Thyroid gland (tissue), 4 donors: ENCODE data around the gene ARID5A. TPM values are rescaled to one million over a fixed set of nuclear protein-coding genes. Genes with fewer than 3 reads are reported as not detected.

Experiments
- DNase-seq, 2 donors: peaks; one replicate each; pipeline ENCODE4 v3.0.0-alpha.2; 2019
- H3K27ac ChIP-seq, 3 donors: fragments of 200-600 bp; sonication (generic); 1 replicate in 2 of 3; 2 replicates in 1 of 3; pipeline ENCODE4 v1.5.1; 2016 to 2019; ENCODE audit warnings: mild to moderate bottlenecking in 1 of 3, moderate library complexity in 1 of 3
- H3K27me3 ChIP-seq: fragments of 200-600 bp; sonication (generic); one replicate; pipeline ENCODE4 v1.5.1; 2019
- H3K36me3 ChIP-seq, 2 donors: fragments of 200-600 bp; sonication (generic); one replicate each; pipeline ENCODE4 v1.5.1; 2016 to 2019
- H3K4me1 ChIP-seq, 2 donors: fragments of 200-600 bp; sonication (generic); one replicate each; pipeline ENCODE4 v1.5.1; 2017 to 2019
- H3K4me3 ChIP-seq, 3 donors: fragments of 200-600 bp; sonication (generic); replicated peaks in 1 of 3; 1 replicate in 2 of 3; 2 replicates in 1 of 3; pipeline ENCODE4 v1.5.1; 2016; ENCODE audit warnings: mild to moderate bottlenecking in 1 of 3
- H3K9me3 ChIP-seq: fragments of 200-600 bp; sonication (generic); one replicate; pipeline ENCODE4 v1.5.1; 2017
- POLR2A ChIP-seq, 2 donors: fragments of 450-650 bp; IDR thresholded peaks; one replicate each; pipeline ENCODE4 v1.6.1; 2017; ENCODE audit warnings: antibody characterized with exemption in 2 of 2, mild to moderate bottlenecking in 2 of 2, moderate library complexity in 1 of 2
- WGBS, 2 donors: methylation state at CpG; one replicate each; pipeline ENCODE4 v1.1.5; 2017; 5-methylcytosine and 5-hydroxymethylcytosine counted together
- intact Hi-C: fragments of 100-400 bp; cut with DNase I; formaldehyde crosslinking; loops from one replicate; pipeline ENCODE4 v1.15.1; 2023
- total RNA-seq, 4 donors: library from RNA; depleted of rRNA; stranded (reverse); fragments of >200 nt; gene quantifications; one replicate each; pipeline ENCODE4 v1.2.3, GENCODE V29; 2016
- TF ChIP-seq, protein P1 (sequence below), 6 experiments: fragments of 200-600 bp in 3 of 6; fragments of 450-650 bp in 3 of 6; sonication (generic) in 3 of 6; IDR thresholded peaks; one replicate each; pipeline ENCODE4 v1.5.1; 2016 to 2019; ENCODE audit warnings: antibody characterized with exemption in 6 of 6, mild to moderate bottlenecking in 2 of 6, inconsistent platforms in 1 of 6, moderate library complexity in 1 of 6

ARID5A gene
- total RNA-seq, 4 donors from 2014 or later = 9.2 to 29.3 (median 20.0) TPM

DNA sequence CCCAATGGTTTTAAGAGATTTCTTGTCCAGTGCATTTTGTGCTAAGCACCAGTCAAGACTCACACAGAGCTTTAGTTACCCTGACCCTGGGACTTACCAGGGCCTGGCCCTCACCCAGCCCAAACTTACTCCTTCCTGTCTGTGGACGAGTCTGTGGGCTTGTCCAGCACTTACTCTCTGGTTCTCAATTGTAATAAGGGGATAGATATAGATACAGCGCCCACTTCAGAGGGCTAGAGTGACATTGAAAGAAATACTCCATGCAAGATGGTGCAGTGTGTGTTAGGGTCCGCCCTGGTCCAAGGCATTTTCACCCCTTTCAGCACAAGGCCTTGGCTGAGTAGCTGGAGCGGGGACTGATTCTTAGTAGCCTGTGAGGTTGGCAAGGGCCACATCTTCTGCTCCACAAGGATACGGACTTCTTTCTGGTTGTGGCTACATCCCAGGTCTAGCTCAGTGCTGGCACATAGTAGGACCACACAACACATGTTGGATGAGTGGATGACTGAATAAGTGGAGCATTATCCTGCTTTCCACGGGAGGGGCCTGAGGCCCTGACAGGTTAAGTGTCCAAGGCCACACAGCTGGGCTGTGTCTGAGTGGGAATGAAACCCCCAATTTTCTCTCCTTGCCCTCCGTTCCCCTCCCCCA lies 3.8 kb upstream of the ARID5A start:
- no peak overlapping the region for H3K4me3 ChIP-seq
- WGBS, 2 donors = 89 to 91% methylated on average over 4 to 7 of the region's 7 CpGs
- H3K4me1 ChIP-seq = peaks cover 32 to 65% of the 10 kb centered on the region in 2 donors
- H3K9me3 ChIP-seq = no peaks in the 10 kb centered on the region
- intact Hi-C loops = loop anchor here (10.0 kb wide), 1 partner anchor 102 kb away; the partner anchor contains the start of gene KANSL3
- H3K36me3 ChIP-seq = no peaks in the 10 kb centered on the region
- TF ChIP-seq, protein P1, sequence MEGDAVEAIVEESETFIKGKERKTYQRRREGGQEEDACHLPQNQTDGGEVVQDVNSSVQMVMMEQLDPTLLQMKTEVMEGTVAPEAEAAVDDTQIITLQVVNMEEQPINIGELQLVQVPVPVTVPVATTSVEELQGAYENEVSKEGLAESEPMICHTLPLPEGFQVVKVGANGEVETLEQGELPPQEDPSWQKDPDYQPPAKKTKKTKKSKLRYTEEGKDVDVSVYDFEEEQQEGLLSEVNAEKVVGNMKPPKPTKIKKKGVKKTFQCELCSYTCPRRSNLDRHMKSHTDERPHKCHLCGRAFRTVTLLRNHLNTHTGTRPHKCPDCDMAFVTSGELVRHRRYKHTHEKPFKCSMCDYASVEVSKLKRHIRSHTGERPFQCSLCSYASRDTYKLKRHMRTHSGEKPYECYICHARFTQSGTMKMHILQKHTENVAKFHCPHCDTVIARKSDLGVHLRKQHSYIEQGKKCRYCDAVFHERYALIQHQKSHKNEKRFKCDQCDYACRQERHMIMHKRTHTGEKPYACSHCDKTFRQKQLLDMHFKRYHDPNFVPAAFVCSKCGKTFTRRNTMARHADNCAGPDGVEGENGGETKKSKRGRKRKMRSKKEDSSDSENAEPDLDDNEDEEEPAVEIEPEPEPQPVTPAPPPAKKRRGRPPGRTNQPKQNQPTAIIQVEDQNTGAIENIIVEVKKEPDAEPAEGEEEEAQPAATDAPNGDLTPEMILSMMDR (IDR thresholded peaks at IDR 0.05) = no peak
- no peak for TF ChIP-seq POLR2A (IDR thresholded peaks at IDR 0.05)
- no peaks in the 10 kb centered on the region for H3K27me3 ChIP-seq
- peak overlapping the region; percentile 2 to 87 (median 83) for H3K27ac ChIP-seq
- no peak for DNase-seq

DNA sequence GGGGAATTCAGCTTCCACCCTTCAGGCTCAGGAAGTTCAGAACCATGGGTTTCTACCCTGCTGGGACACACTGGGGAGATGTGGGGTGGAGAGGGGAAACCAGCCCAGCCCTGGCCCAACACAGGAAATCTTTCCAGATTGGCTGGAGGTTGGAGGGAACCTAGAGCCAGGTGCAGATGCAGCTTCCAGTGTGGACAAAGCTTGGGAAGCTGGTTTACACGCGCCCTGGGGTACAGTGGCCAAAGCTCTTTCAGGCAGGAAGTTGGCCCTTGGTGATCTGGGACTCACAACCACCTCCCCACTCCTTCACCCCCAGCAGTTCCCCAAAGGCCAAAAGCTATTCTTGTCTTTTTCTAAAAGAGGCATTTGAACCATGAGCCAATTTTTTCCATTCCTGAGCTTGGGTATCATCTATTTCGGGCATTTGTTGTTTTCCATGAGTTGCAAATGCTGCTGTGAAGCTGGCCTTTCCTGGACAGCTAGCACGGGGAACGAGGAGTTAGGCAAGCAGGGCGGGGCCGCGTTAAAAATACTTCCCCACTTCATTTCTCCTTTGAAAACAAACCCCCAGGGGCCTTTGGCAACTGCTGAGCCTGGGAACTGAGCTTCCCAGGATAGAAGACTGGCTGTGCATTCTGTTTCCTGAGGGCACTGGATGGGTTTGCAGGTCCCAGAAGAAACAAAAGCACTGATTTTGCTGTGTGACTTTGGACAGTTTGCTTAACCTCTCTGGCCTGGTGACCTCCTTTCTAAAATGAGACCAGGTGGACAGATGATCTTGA lies 3.1 kb upstream of the ARID5A start:
- no peak overlapping the region for H3K4me3 ChIP-seq
- 12 to 15% methylated on average over 8 of the region's 8 CpGs for WGBS, 2 donors
- peak overlapping the region; percentile 2 to 87 (median 83) for H3K27ac ChIP-seq
- H3K4me1 ChIP-seq = peaks cover 39 to 65% of the 10 kb centered on the region in 2 donors
- no peaks in the 10 kb centered on the region for H3K27me3 ChIP-seq
- intact Hi-C loops = loop anchor here (10.0 kb wide), 1 partner anchor 101 kb away; the partner anchor contains the start of gene KANSL3
- H3K9me3 ChIP-seq = no peaks in the 10 kb centered on the region
- H3K36me3 ChIP-seq = no peaks in the 10 kb centered on the region
- TF ChIP-seq POLR2A (IDR thresholded peaks at IDR 0.05) = no peak
- TF ChIP-seq, protein P1 (IDR thresholded peaks at IDR 0.05) = no peak
- DNase-seq = peak; percentile 85 to 86

DNA sequence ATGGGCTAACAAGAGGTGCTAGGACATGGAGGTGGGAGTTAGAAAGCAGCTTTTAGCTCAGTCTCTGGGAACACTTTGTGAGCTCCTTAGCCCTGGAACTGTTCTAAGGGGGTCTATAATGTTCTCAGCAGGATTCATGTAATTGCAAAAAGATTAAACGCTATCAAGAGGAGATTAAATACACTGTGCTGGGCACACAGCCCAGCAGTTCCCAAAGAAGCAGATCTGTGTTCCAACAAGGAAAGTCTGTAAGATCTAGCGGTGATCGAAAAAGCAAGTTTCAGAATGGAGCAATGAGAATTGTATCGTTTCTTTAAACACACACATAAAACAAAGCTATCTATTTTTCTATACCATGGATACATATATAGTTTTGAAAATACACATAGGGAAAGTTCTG lies 2.4 kb upstream of the ARID5A start:
- intact Hi-C loops = loop anchor here (10.0 kb wide), 1 partner anchor 101 kb away; the partner anchor contains the start of gene KANSL3
- no peaks in the 10 kb centered on the region for H3K9me3 ChIP-seq
- no peaks in the 10 kb centered on the region for H3K36me3 ChIP-seq
- peak overlapping the region; percentile 2 to 87 (median 83) for H3K27ac ChIP-seq
- H3K4me3 ChIP-seq = no peak overlapping the region
- H3K4me1 ChIP-seq = peaks cover 43 to 65% of the 10 kb centered on the region in 2 donors
- whole genome bisulfite sequencing, 2 donors = 54 to 65% methylated on average over 4 of the region's 4 CpGs
- DNase-seq = no peak
- TF ChIP-seq POLR2A (IDR thresholded peaks at IDR 0.05) = no peak
- TF ChIP-seq, protein P1 (IDR thresholded peaks at IDR 0.05) = no peak
- H3K27me3 ChIP-seq = no peaks in the 10 kb centered on the region

DNA sequence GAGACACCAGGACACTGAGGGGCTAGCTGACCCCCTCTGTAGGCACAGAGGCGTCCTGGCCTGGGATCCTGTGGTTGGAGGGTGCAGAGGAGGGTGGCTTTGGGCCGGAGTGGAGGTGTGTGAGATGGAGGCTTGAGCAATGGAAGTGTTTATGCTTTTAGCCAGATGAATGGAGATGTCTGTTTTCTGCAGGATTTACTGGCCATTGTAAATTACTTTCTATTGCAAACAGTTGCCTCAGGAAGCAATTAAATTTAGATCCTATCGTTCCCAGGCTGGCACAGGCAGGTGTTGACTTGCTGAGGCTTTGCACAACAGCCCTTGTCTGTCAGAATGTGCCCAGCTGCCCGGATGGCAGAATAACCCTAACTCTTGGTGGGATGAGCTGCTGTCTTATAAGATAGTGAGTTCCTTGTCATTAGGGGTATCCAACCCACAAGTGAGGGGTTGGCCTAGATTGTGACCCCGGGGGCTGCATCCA lies 1.8 kb upstream of the ARID5A start:
- peak overlapping the region in 2 of 3 donors; percentile 83 to 87 for H3K27ac ChIP-seq
- WGBS, 2 donors = 79 to 87% methylated on average over 4 of the region's 5 CpGs
- no peak overlapping the region for H3K4me3 ChIP-seq
- H3K36me3 ChIP-seq = no peaks in the 10 kb centered on the region
- no peak for DNase-seq
- peaks cover 43 to 66% of the 10 kb centered on the region in 2 donors for H3K4me1 ChIP-seq
- no peaks in the 10 kb centered on the region for H3K27me3 ChIP-seq
- intact Hi-C loops = loop anchor here (10.0 kb wide), 1 partner anchor 100 kb away; the partner anchor contains the start of gene KANSL3
- TF ChIP-seq POLR2A (IDR thresholded peaks at IDR 0.05) = no peak
- TF ChIP-seq, protein P1 (IDR thresholded peaks at IDR 0.05) = no peak
- no peaks in the 10 kb centered on the region for H3K9me3 ChIP-seq
